Activated B cell treated with CpG ODN at 0.5 μM for 24 hours (primary cell): ENCODE results near the gene FAM200C. TPM values are rescaled to one million over a fixed set of nuclear protein-coding genes. Genes with fewer than 3 reads are reported as not detected.

Experiments
- ATAC-seq: fragments of 200-7000 bp; cut with Tn5 transposase; one replicate; pipeline ENCODE4 v1.10.0; 2021; ENCODE audit warnings: low read depth, mild to moderate bottlenecking, moderate library complexity
- CTCF ChIA-PET: fragments of 350-600 bp; sonication (Branson Sonifier 250); formaldehyde crosslinking; loops from one replicate; lab custom pipeline; 2021; ENCODE audit warnings: antibody characterized with exemption; lab: Charles Lee
- POLR2A ChIA-PET: fragments of 350-600 bp; sonication (Branson Sonifier 250); formaldehyde crosslinking; loops from one replicate; lab custom pipeline; 2021; ENCODE audit warnings: antibody characterized with exemption; lab: Charles Lee
- DNase-seq: peaks from one replicate; pipeline ENCODE4 v3.0.0; 2022
- H3K27ac Mint-ChIP-seq: one replicate; pipeline ENCODE4 v1.8.0; 2020; ENCODE audit warnings: mixed read lengths
- H3K27me3 Mint-ChIP-seq: one replicate; pipeline ENCODE4 v1.8.0; 2021; ENCODE audit warnings: mixed read lengths
- H3K36me3 Mint-ChIP-seq: one replicate; pipeline ENCODE4 v1.8.0; 2021; ENCODE audit warnings: low read depth, mixed read lengths
- H3K4me1 Mint-ChIP-seq: one replicate; pipeline ENCODE4 v1.8.0; 2021; ENCODE audit warnings: mixed read lengths
- H3K4me3 Mint-ChIP-seq: one replicate; pipeline ENCODE4 v1.8.0; 2020; ENCODE audit warnings: mild to moderate bottlenecking, mixed read lengths
- H3K9me3 Mint-ChIP-seq: one replicate; pipeline ENCODE4 v1.8.0; 2020; ENCODE audit warnings: mixed read lengths
- intact Hi-C: fragments of 100-400 bp; cut with micrococcal nuclease; formaldehyde crosslinking; loops from one replicate; pipeline ENCODE4 v1.15.1; 2024
- total RNA-seq: library from RNA; stranded (reverse); gene quantifications from 2 replicates; pipeline ENCODE4 v1.2.3, GENCODE V29; 2022
- TF ChIP-seq, protein P1 (sequence below): fragments of 200-600 bp; IDR thresholded peaks from one replicate; pipeline ENCODE4 v1.8.0; 2022; ENCODE audit warnings: antibody characterized with exemption, mild to moderate bottlenecking

The FAM200C gene
- total RNA-seq, 1 donor from 2014 or later = 0.44 TPM

DNA sequence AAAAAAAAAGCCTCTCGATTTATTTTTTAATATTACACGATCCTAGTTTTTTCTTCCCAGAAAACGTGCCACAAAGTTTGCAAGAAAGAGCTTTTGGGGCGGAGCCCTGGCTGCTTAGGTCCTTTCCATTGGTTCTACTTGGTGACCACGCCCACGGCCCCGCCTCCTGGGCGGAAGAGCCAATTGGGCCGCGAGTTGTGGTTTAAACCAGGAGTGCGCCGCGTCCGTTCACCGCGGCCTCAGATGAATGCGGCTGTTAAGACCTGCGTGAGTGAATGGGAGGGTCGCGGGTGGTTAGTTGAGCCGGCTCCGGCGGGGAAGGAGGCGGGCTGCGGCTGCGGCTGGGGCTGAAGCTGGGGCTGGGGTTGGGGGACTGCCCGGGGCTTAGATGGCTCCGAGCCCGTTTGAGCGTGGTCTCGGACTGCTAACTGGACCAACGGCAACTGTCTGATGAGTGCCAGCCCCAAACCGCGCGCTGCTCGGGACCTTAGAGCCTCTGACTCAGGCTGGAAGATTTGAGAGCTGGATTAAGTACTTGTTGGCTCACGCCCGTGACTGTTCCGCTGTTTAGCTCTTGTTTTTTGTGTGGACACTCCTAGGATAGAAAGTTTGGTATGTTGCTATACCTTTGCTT, 21.9 kb upstream of the FAM200C start, which contains the start of gene PTTG1:
PTTG1 (plus strand) TSS at position 231 of the 634 bp plus-strand sequence. CDS start 458 bp downstream, outside the sequence.
- intact Hi-C loops = no loop called here
- DNase-seq (peak; percentile 88), ATAC-seq (peak; percentile 70)
- Mint-ChIP-seq H3K4me1 (peaks cover 80% of the 10 kb centered on the region), H3K27ac (peak within 1 kb of the TSS; percentile 94), H3K9me3 (no peaks in the 10 kb centered on the region), H3K4me3 (peak within 1 kb of the TSS; percentile 92), H3K36me3 (peaks cover 16% of the 10 kb centered on the region), H3K27me3 (no peaks in the 10 kb centered on the region)
- TF ChIP-seq, protein P1, sequence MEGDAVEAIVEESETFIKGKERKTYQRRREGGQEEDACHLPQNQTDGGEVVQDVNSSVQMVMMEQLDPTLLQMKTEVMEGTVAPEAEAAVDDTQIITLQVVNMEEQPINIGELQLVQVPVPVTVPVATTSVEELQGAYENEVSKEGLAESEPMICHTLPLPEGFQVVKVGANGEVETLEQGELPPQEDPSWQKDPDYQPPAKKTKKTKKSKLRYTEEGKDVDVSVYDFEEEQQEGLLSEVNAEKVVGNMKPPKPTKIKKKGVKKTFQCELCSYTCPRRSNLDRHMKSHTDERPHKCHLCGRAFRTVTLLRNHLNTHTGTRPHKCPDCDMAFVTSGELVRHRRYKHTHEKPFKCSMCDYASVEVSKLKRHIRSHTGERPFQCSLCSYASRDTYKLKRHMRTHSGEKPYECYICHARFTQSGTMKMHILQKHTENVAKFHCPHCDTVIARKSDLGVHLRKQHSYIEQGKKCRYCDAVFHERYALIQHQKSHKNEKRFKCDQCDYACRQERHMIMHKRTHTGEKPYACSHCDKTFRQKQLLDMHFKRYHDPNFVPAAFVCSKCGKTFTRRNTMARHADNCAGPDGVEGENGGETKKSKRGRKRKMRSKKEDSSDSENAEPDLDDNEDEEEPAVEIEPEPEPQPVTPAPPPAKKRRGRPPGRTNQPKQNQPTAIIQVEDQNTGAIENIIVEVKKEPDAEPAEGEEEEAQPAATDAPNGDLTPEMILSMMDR = no peak
- ChIA-PET CTCF (interaction anchor here (0.6 to 3.9 kb wide), 4 partner anchors 17 to 214 kb away, joined by 3 to 33 read pairs (median 4); no protein-coding TSS in a partner anchor), POLR2A (interaction anchor here (0.6 to 2.6 kb wide), 8 partner anchors 12 to 413 kb away, joined by 3 to 27 read pairs (median 5); partner anchors contain the start of genes FAM200C, PWWP2A and TTC1)

DNA sequence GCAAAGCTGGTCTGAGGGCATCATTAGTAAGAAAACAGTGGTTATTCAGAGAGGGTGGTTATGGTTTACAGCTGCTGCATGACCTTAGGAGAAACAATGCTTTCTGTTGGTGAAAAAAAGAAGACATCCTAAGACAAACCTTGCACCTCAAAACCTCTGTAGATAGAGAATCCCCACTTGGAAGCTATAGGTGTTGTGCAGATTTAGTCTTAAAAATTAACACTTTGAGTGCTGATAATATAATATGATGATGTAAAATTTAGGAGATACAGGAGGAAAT, 20.4 kb upstream of the FAM200C start:
- no peaks in the 10 kb centered on the region for H3K9me3 Mint-ChIP-seq
- H3K36me3 Mint-ChIP-seq = peaks cover 26% of the 10 kb centered on the region
- peak overlapping the region; percentile 90 for H3K27ac Mint-ChIP-seq
- TF ChIP-seq, protein P1 = no peak
- no peak for DNase-seq
- no peak for ATAC-seq
- ChIA-PET POLR2A (interaction anchor here (3.0 to 3.4 kb wide), 2 partner anchors 19 to 48 kb away, joined by 32 to 73 read pairs; no protein-coding TSS in a partner anchor), CTCF (interaction anchor here (1.2 to 3.4 kb wide), 3 partner anchors 14 to 47 kb away, joined by 4 to 24 read pairs (median 6); no protein-coding TSS in a partner anchor)
- intact Hi-C loops = no loop called here
- H3K4me3 Mint-ChIP-seq = peak overlapping the region; percentile 91
- H3K4me1 Mint-ChIP-seq = peaks cover 86% of the 10 kb centered on the region
- no peaks in the 10 kb centered on the region for H3K27me3 Mint-ChIP-seq

DNA sequence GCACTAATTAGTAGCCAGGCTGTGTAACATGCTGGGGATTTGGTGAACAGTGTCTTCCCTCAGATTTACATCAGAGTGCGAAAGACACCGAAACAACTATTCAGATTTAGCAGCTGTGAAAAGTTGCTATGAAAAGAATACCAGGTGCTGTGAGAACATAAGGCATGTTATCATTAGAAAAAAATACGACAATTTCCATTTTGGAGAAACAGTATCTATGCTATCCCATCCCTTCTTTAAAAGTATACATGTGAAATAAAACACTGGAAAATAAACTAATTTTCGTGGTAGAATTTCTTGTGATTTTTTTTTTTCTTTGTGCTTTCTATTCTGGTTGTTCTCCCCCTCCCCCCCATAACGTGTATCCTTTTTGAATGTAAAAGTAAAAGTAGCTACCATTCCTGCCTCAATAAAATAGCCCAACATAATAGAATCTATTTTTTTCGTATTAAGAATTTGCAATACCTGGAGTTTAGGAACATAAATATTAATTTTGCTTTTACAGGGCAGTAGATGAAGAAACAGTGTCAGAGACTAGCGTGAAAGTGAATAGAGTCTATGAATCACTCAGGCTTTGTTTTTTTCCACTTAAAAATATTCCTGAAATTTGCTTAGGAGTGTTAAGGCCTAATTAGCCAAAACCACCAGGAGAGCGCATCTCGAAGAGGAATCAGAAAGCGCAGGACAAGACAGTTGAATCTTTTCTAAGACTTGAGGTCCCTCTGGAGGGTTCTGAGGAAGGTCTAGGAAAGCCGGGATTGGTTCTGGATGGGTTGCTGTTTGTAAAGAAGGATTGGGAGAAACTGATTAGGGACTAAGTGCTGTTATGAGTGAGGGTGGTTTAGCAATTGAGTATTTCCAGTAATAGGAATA, 19.8 kb upstream of the FAM200C start:
- TF ChIP-seq, protein P1 = no peak
- Mint-ChIP-seq H3K4me3 (peak overlapping the region; percentile 91), H3K36me3 (peaks cover 32% of the 10 kb centered on the region), H3K27me3 (no peaks in the 10 kb centered on the region), H3K4me1 (peaks cover 80% of the 10 kb centered on the region), H3K27ac (peak overlapping the region; percentile 90), H3K9me3 (no peaks in the 10 kb centered on the region)
- ATAC-seq (no peak), DNase-seq (no peak)
- intact Hi-C loops = loop anchor here (1.0 to 2.0 kb wide), 5 partner anchors 15 to 300 kb away; partner anchors contain the start of genes FAM200C and PWWP2A
- ChIA-PET CTCF (interaction anchor here (0.9 to 3.4 kb wide), 5 partner anchors 14 to 48 kb away, joined by 3 to 24 read pairs (median 4); no protein-coding TSS in a partner anchor), POLR2A (interaction anchor here (0.5 to 3.4 kb wide), 24 partner anchors 9 to 1749 kb away, joined by 3 to 73 read pairs (median 4); partner anchors contain the start of genes C1QTNF2, EBF1, FAM200C and PWWP2A)

DNA sequence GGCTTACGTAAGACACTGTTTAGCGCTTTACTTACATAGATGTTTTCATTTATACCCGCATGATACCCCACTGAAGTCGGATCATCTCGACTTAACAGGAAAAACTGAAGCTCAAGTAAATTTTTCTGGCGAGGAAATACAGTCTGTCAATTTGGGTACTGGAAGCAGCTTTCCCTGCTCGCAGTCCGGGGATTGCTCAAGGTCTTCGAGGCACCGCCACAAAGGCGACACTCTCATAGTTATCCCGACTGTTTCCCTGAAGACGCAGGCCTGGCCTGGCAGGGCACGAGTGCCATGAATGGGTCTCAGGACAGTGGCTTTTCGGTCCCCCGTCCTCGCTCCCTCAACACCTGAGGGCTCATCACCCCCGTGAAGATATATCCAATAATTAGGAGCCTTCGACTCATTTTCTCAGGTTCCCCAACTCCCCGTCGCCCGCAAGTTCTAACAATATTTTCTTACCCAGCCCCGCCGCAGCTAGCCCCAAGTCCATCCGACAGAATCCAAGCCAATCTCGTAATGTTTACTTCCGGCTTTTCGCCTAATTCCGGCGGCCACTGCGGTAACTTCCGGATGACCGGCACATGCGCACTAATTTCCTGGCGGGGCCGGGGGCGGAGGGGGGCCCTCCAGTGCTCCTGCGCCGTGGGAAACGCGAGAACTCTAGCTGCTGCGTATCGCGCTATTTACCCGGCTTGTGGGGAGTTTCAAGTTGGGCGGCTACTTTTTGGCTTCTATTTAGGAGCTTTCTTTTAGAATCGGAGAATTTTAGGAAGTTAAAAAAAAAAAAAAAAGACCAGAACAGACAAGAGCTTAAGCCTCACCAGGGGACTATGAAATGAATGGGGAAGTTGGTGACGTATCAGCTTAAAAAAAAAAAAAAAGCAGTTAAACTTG, 19.0 kb upstream of the FAM200C start, which contains the start of gene SLU7:
SLU7 (minus strand) TSS at position 521 of the 897 bp plus-strand sequence. CDS start 3,787 bp downstream, outside the sequence.
- TF ChIP-seq, protein P1 = no peak
- ChIA-PET CTCF (interaction anchor here (0.9 to 3.4 kb wide), 4 partner anchors 15 to 42 kb away, joined by 3 to 24 read pairs (median 4); no protein-coding TSS in a partner anchor), POLR2A (interaction anchor here (0.5 to 3.4 kb wide), 25 partner anchors 10 to 1749 kb away, joined by 3 to 73 read pairs (median 5); partner anchors contain the start of genes C1QTNF2, EBF1, FAM200C and PWWP2A)
- peak within 1 kb of the TSS; percentile 91 for H3K4me3 Mint-ChIP-seq
- ATAC-seq = peak; percentile 81
- peak within 1 kb of the TSS; percentile 90 for H3K27ac Mint-ChIP-seq
- DNase-seq = peak; percentile 88
- H3K36me3 Mint-ChIP-seq = peaks cover 34% of the 10 kb centered on the region
- intact Hi-C loops = loop anchor here (1.0 to 2.0 kb wide), 5 partner anchors 15 to 300 kb away; partner anchors contain the start of genes FAM200C and PWWP2A
- H3K4me1 Mint-ChIP-seq = peaks cover 72% of the 10 kb centered on the region
- H3K27me3 Mint-ChIP-seq = no peaks in the 10 kb centered on the region
- no peaks in the 10 kb centered on the region for H3K9me3 Mint-ChIP-seq
